ENCODE results near the gene ARHGAP6. TPM values are rescaled to one million over a fixed set of nuclear protein-coding genes. Genes with fewer than 3 reads are reported as not detected.
"Not testable (repeated sequence)": the region's sequence is repeated elsewhere in the genome, so short reads cannot be mapped to it uniquely, and the experiment has no call there.

Gene ARHGAP6
- total and polyA plus RNA-seq, 2 experiments from 2014 or later = 0.08 to 0.54 TPM

DNA sequence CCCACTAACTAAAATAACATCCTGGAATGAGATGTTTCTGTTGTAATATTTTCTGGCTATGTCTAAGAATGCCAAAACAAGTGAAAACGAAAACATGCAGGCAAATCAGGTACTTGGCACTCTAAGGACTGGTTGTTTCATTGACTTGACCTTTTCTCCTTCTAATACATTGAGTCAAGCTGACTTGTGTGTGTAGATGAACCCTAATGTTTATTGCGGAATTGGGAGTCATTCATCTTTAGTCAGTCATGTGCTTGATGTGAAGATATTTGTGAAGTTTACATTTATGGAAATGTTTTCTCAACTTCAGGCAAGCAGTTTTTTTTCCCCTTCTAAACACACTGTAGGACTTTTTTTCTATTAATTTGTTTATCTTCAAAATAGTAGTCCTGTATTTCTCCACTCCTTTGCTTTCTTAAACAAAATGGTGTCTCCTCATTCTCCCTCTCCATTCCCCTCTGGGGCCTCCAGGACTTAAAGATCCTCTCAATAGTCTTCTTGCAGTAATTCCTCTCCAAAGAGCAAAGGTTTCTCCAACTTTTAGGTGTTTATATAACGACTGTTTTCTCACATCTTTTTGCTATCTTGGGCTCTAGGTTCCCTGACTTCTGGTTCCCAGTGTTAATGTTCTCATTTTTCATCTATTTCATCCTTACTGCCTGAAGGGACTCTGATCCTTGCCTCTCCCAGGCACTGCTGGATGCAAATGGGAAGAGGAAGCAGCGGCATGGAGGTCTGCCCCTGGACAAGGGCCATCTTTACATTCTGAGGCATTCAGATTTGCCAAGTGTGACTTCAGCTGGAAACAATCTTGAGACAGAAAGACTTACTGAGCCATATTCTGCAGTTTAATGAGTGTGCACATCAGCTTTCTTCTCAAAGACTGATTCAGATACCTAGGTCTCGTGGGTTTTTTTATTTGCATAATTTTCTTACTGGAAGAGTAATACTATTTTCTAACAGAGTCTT, 166.4 kb downstream of the ARHGAP6 start:
- Histone ChIP-seq H3K36me3 (ENCODE audit: low read depth) (no peaks in the 10 kb centered on the region), H3K79me2 (ENCODE audit: insufficient read depth) (no peaks in the 10 kb centered on the region), H2AFZ (peak overlapping the region; percentile 69; the same call in 1 of the 2 replicates), H3K4me2 (ENCODE audit: unreplicated experiment) (peak overlapping the region; percentile 20), H3K27me3 (replicated peaks; ENCODE audit: insufficient read depth) (no peaks in the 10 kb centered on the region), H3K27ac (0 out of 2 replicates have a peak overlapping the region, but pooled peaks have one; percentile 15), H3K9me3 (ENCODE audit: low read depth) (no peaks in the 10 kb centered on the region), H3K4me1 (ENCODE audit: insufficient read depth) (0 out of 2 replicates have a peak, but pooled peaks cover 10% of the 10 kb centered on the region), H3K9me2 (ENCODE audit: insufficient read depth) (no peaks in the 10 kb centered on the region), H3F3A (ENCODE audit: insufficient read depth) (no peaks in the 10 kb centered on the region), H4K20me1 (ENCODE audit: insufficient read depth) (no peaks in the 10 kb centered on the region), H3K9ac (no peak overlapping the region), H3K4me3 (no peak overlapping the region)
- WGBS, 2 experiments (ENCODE audit: low coverage in 1 of 2, low lambda C conversion rate in 2 of 2, missing lambda C conversion rate in 2 of 2) = 26 to 28% methylated on average over 5 of the region's 5 CpGs
- in situ Hi-C loops (cut with MboI) = loop anchor here (25.0 kb wide), 1 partner anchor 112 kb away; no protein-coding TSS in a partner anchor
- DNase-seq = peak; percentile 56
- TF ChIP-seq EZH2phosphoT487 (IDR thresholded peaks at IDR 0.05; ENCODE audit: insufficient read depth, low read depth) = no peak
- no peak for TF ChIP-seq EZH2 (IDR thresholded peaks at IDR 0.05; ENCODE audit: insufficient read depth, poor library complexity, severe bottlenecking)

DNA sequence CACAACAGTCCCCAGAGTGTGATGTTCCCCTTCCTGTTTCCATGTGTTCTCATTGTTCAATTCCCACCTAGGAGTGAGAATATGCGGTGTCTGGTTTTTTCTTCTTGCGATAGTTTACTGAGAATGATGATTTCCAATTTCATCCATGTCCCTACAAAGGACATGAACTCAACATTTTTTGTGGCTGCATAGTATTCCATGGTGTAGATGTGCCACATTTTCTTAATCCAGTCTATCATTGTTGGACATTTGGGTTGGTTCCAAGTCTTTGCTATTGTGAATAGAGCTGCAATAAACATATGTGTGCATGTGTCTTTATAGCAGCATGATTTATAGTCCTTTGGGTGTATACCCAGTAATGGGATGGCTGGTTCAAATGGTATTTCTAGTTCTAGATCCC, 174.3 kb downstream of the ARHGAP6 start:
- H4K20me1 ChIP-seq (ENCODE audit: insufficient read depth); H2AFZ ChIP-seq; in situ Hi-C loops (cut with MboI); H3K27me3 ChIP-seq (replicated peaks; ENCODE audit: insufficient read depth); H3K27ac ChIP-seq; H3K9me3 ChIP-seq (ENCODE audit: low read depth); H3K36me3 ChIP-seq (ENCODE audit: low read depth); H3K4me3 ChIP-seq; H3K4me2 ChIP-seq (ENCODE audit: unreplicated experiment); DNase-seq; H3K4me1 ChIP-seq (ENCODE audit: insufficient read depth); H3K79me2 ChIP-seq (ENCODE audit: insufficient read depth); H3K9ac ChIP-seq; H3F3A ChIP-seq (ENCODE audit: insufficient read depth); H3K9me2 ChIP-seq (ENCODE audit: insufficient read depth): not testable (repeated sequence)
- 75 to 100% methylated on average over 2 of the region's 2 CpGs for WGBS, 2 experiments (ENCODE audit: low coverage in 1 of 2, low lambda C conversion rate in 2 of 2, missing lambda C conversion rate in 2 of 2)

DNA sequence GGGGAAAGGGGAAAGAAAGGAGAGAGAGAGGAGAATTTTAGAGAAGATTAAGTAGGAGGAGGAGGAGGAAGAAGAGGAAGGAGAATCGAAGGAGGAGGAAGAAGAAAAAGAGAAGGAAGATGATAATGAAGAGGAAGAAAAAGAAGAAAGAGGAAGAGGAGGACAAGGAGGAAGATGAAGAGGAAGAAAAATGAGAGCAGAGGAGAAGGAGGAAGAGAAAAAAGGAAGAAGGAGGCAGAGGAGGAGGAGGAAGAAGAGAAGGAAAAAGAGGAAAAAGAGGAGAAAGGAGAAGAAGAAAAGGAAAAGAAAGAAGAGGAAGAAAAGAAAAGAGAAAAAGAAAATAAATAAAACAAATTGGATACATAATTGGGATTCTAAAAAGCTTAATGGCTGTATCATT, 181.4 kb downstream of the ARHGAP6 start:
- Histone ChIP-seq H3K4me3 (no peak overlapping the region), H3K9me3 (ENCODE audit: low read depth) (no peaks in the 10 kb centered on the region), H3K4me2 (ENCODE audit: unreplicated experiment) (no peak overlapping the region), H3F3A (ENCODE audit: insufficient read depth) (no peaks in the 10 kb centered on the region), H3K9ac (no peak overlapping the region), H2AFZ (no peak overlapping the region), H3K36me3 (ENCODE audit: low read depth) (no peaks in the 10 kb centered on the region), H3K27ac (no peak overlapping the region), H3K27me3 (replicated peaks; ENCODE audit: insufficient read depth) (no peaks in the 10 kb centered on the region), H3K9me2 (ENCODE audit: insufficient read depth) (no peaks in the 10 kb centered on the region), H3K79me2 (ENCODE audit: insufficient read depth) (no peaks in the 10 kb centered on the region), H3K4me1 (ENCODE audit: insufficient read depth) (no peaks in the 10 kb centered on the region), H4K20me1 (ENCODE audit: insufficient read depth) (no peaks in the 10 kb centered on the region)
- no peak for DNase-seq
- WGBS, 2 experiments (ENCODE audit: low coverage in 1 of 2, low lambda C conversion rate in 2 of 2, missing lambda C conversion rate in 2 of 2) = 5 to 40% methylated on average over 1 of the region's 1 CpG
- in situ Hi-C loops (cut with MboI) = no loop called here
- TF ChIP-seq EZH2phosphoT487 (IDR thresholded peaks at IDR 0.05; ENCODE audit: insufficient read depth, low read depth) (no peak), EZH2 (IDR thresholded peaks at IDR 0.05; ENCODE audit: insufficient read depth, poor library complexity, severe bottlenecking) (no peak)

DNA sequence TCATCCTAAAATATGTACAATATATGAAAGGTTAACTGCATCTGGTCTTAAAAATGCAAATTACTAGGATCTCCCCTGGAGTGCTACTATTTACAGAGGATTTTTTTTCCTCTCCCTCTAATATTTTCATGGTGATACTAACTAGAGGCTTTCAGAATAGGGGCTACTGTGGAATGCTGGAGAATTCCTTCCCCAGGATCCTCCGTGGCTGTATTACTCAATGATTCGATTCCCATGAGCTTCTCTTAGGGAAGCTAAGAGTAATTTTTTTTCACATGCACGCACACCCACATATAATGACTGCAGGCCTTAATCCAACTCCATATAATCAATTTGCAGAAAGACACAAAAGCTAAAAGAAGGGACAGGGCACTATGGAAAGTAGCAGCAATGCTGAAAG, 184.7 kb downstream of the ARHGAP6 start:
- no peaks in the 10 kb centered on the region for H3K4me1 ChIP-seq (ENCODE audit: insufficient read depth)
- no peaks in the 10 kb centered on the region for H3K9me3 ChIP-seq (ENCODE audit: low read depth)
- H3F3A ChIP-seq (ENCODE audit: insufficient read depth) = no peaks in the 10 kb centered on the region
- TF ChIP-seq EZH2phosphoT487 (IDR thresholded peaks at IDR 0.05; ENCODE audit: insufficient read depth, low read depth) = no peak
- TF ChIP-seq EZH2 (IDR thresholded peaks at IDR 0.05; ENCODE audit: insufficient read depth, poor library complexity, severe bottlenecking) = no peak
- no peaks in the 10 kb centered on the region for H3K79me2 ChIP-seq (ENCODE audit: insufficient read depth)
- H3K4me3 ChIP-seq = no peak overlapping the region
- H3K4me2 ChIP-seq (ENCODE audit: unreplicated experiment) = no peak overlapping the region
- H3K27me3 ChIP-seq (replicated peaks; ENCODE audit: insufficient read depth) = no peaks in the 10 kb centered on the region
- no peaks in the 10 kb centered on the region for H3K9me2 ChIP-seq (ENCODE audit: insufficient read depth)
- in situ Hi-C loops (cut with MboI) = no loop called here
- no peak for DNase-seq
- H2AFZ ChIP-seq = no peak overlapping the region
- H3K27ac ChIP-seq = no peak overlapping the region
- whole genome bisulfite sequencing, 2 experiments (ENCODE audit: low coverage in 1 of 2, low lambda C conversion rate in 2 of 2, missing lambda C conversion rate in 2 of 2) = 70 to 71% methylated on average over 3 of the region's 3 CpGs
- no peaks in the 10 kb centered on the region for H3K36me3 ChIP-seq (ENCODE audit: low read depth)
- H3K9ac ChIP-seq = no peak overlapping the region
- no peaks in the 10 kb centered on the region for H4K20me1 ChIP-seq (ENCODE audit: insufficient read depth)

Measured in GM23248 (cell line).